ENCODE measurements around the gene RND3. TPM values are rescaled to one million over a fixed set of nuclear protein-coding genes. Genes with fewer than 3 reads are reported as not detected.

RND3 gene
- total RNA-seq, 1 experiment from 2014 or later = 45.3 TPM

- in situ Hi-C loops (cut with HindIII; ENCODE audit: low pct_unique_long_range_greater_than_20kb, low sequenced_read_pairs) = no loop called here
- no peaks in the 10 kb centered on the region for H3K36me3 ChIP-seq (ENCODE audit: control insufficient read depth, insufficient read depth, low read length)
- no peak overlapping the region for H3K27ac ChIP-seq (ENCODE audit: low read length)
- TF ChIP-seq, protein P1, sequence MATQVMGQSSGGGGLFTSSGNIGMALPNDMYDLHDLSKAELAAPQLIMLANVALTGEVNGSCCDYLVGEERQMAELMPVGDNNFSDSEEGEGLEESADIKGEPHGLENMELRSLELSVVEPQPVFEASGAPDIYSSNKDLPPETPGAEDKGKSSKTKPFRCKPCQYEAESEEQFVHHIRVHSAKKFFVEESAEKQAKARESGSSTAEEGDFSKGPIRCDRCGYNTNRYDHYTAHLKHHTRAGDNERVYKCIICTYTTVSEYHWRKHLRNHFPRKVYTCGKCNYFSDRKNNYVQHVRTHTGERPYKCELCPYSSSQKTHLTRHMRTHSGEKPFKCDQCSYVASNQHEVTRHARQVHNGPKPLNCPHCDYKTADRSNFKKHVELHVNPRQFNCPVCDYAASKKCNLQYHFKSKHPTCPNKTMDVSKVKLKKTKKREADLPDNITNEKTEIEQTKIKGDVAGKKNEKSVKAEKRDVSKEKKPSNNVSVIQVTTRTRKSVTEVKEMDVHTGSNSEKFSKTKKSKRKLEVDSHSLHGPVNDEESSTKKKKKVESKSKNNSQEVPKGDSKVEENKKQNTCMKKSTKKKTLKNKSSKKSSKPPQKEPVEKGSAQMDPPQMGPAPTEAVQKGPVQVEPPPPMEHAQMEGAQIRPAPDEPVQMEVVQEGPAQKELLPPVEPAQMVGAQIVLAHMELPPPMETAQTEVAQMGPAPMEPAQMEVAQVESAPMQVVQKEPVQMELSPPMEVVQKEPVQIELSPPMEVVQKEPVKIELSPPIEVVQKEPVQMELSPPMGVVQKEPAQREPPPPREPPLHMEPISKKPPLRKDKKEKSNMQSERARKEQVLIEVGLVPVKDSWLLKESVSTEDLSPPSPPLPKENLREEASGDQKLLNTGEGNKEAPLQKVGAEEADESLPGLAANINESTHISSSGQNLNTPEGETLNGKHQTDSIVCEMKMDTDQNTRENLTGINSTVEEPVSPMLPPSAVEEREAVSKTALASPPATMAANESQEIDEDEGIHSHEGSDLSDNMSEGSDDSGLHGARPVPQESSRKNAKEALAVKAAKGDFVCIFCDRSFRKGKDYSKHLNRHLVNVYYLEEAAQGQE (IDR thresholded peaks at IDR 0.05; ENCODE audit: insufficient read depth in 1 of 2, low read depth in 2 of 2, low read length in 1 of 2) = no peak
- no peak for TF ChIP-seq CTCF (IDR thresholded peaks at IDR 0.05)
- TF ChIP-seq TCF7L2 (IDR thresholded peaks at IDR 0.05; ENCODE audit: low read depth, low read length) = no peak
- TF ChIP-seq POLR2AphosphoS5 (IDR thresholded peaks at IDR 0.05; ENCODE audit: low read depth, low read length) = no peak
- TF ChIP-seq SIN3A (IDR thresholded peaks at IDR 0.05; ENCODE audit: borderline replicate concordance, insufficient read depth, low read depth, low read length) = no peak
- no peak for DNase-seq (ENCODE audit: low read depth, low spot score)
- intact Hi-C loops (cut with micrococcal nuclease; ENCODE audit: unreplicated experiment) = no loop called here
- ChIA-PET CTCF (no interaction called here), POLR2A (no interaction called here)
- H3K27me3 ChIP-seq (ENCODE audit: control insufficient read depth, insufficient read depth, low read length) = no peaks in the 10 kb centered on the region
- ATAC-seq = no peak
- H3K4me1 ChIP-seq (ENCODE audit: control insufficient read depth, insufficient read depth, low read length) = no peaks in the 10 kb centered on the region
- BruUV-seq (replicated peaks) = no TSS peak
- no peaks in the 10 kb centered on the region for H3K9me3 ChIP-seq (ENCODE audit: control insufficient read depth, insufficient read depth, low read depth, low read length)
- no peak overlapping the region for H3K4me3 ChIP-seq (ENCODE audit: low read depth in 2 of 2, low read length in 2 of 2)
These were observed 49.4 kb downstream of the RND3 start for GRCh38 chr2:150438041-150438440.

DNA sequence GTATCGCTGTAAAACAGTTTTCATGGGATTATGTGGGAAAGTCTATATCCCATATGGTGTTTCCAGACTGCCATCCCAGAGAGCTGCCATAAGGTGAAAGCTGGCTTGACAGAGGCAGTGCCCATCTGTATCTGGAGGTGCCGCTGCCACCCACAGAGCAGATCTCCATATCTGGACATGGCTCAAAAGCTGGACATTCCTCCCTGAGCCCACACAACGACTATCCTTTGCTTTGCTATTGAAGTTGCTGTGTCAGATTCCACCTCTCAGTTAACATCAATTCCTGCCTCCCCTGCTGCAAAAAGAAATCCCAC lies 55.2 kb downstream of the RND3 start:
- DNase-seq (ENCODE audit: low read depth, low spot score) (no peak), ATAC-seq (no peak)
- in situ Hi-C loops (cut with HindIII; ENCODE audit: low pct_unique_long_range_greater_than_20kb, low sequenced_read_pairs) (no loop called here), intact Hi-C loops (cut with micrococcal nuclease; ENCODE audit: unreplicated experiment) (no loop called here)
- ChIA-PET CTCF (no interaction called here), POLR2A (no interaction called here)
- no peak overlapping the region for H3K4me3 ChIP-seq (ENCODE audit: low read depth in 2 of 2, low read length in 2 of 2)
- TF ChIP-seq POLR2AphosphoS5 (IDR thresholded peaks at IDR 0.05; ENCODE audit: low read depth, low read length) (no peak), CTCF (IDR thresholded peaks at IDR 0.05) (no peak), SIN3A (IDR thresholded peaks at IDR 0.05; ENCODE audit: borderline replicate concordance, insufficient read depth, low read depth, low read length) (no peak), TCF7L2 (IDR thresholded peaks at IDR 0.05; ENCODE audit: low read depth, low read length) (no peak)
- TF ChIP-seq, protein P1 (IDR thresholded peaks at IDR 0.05; ENCODE audit: insufficient read depth in 1 of 2, low read depth in 2 of 2, low read length in 1 of 2) = no peak
- no peaks in the 10 kb centered on the region for H3K9me3 ChIP-seq (ENCODE audit: control insufficient read depth, insufficient read depth, low read depth, low read length)
- no peaks in the 10 kb centered on the region for H3K36me3 ChIP-seq (ENCODE audit: control insufficient read depth, insufficient read depth, low read length)
- no peaks in the 10 kb centered on the region for H3K27me3 ChIP-seq (ENCODE audit: control insufficient read depth, insufficient read depth, low read length)
- H3K4me1 ChIP-seq (ENCODE audit: control insufficient read depth, insufficient read depth, low read length) = no peaks in the 10 kb centered on the region
- BruUV-seq (replicated peaks) = no TSS peak
- H3K27ac ChIP-seq (ENCODE audit: low read length) = no peak overlapping the region
